Measurements from ENCODE around the gene SLC35A5. TPM values are rescaled to one million over a fixed set of nuclear protein-coding genes. Genes with fewer than 3 reads are reported as not detected.

The SLC35A5 gene
- total and polyA plus RNA-seq, 9 of the 15 experiments (the other 6 are each of a cell fraction or from before 2014, with no cell fraction given): 4.0 to 13.0 (median 9.7) TPM

DNA sequence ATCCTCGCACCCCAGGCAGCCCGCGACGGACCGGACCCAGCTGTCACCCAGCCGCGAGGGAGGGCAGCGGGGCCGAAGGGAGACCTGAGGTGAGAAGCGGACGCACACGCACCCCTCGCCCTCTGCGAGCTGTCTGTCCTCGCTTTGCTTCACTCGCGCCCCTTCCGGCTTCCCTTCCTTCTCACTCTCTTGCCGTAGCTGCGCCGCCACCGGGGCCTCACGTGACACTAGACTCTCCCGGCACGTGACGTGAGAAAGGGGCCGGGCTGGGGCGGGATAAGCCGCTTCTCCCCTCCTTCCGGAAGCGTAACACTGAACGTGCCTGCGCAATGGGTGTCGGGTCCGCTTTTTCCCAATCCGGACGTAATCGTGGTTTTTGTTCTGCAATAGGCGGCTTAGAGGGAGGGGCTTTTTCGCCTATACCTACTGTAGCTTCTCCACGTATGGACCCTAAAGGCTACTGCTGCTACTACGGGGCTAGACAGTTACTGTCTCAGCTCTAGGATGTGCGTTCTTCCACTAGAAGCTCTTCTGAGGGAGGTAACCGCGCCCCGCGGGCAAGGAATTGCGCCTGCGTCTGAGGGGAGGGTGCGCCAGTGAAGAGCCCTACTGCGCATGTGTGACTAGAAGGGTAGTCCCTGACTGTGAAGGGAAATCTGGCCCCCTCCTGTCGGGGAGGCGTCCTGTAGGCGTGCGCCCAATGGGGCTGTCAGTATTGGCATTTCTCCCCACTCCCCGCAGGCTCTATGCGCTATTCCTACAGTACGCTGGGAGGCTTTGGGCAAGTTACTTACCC lies at the start of gene SLC35A5, which contains the start of gene ATG3 (continued):
- TF ChIP-seq RB1 (IDR thresholded peaks at IDR 0.05; ENCODE audit: low read depth) (peak; percentile 74; the same call in 1 of the 2 replicates), CSDE1 (IDR thresholded peaks at IDR 0.05) (no peak), TAF7 (tag; IDR thresholded peaks at IDR 0.05) (no peak), ZBTB34 (CRISPR knock-in tag; IDR thresholded peaks at IDR 0.05) (no peak), CTBP1 (IDR thresholded peaks at IDR 0.05; ENCODE audit: borderline replicate concordance) (peak; percentile 53; the same call in 1 of the 2 replicates), FOXP4 (CRISPR knock-in tag; IDR thresholded peaks at IDR 0.05; ENCODE audit: borderline replicate concordance) (no peak), ZNF311 (CRISPR knock-in tag; IDR thresholded peaks at IDR 0.05) (no peak), POLR2AphosphoS2 (IDR thresholded peaks at IDR 0.05; ENCODE audit: low read length) (no peak), TAF1 (IDR thresholded peaks at IDR 0.05; ENCODE audit: control insufficient read depth, extremely low read depth, insufficient read depth, low read length, severe bottlenecking) (peak; percentile 26), EGR1 (conservative IDR thresholded peaks at IDR 0.05) (peak; percentile 42), RBBP5 (IDR thresholded peaks at IDR 0.05; ENCODE audit: borderline replicate concordance, insufficient read depth, low read length, poor library complexity, severe bottlenecking) (peak; percentile 73), ZNF75A (CRISPR knock-in tag; IDR thresholded peaks at IDR 0.05) (no peak), ZNF239 (CRISPR knock-in tag; IDR thresholded peaks at IDR 0.05) (no peak), EWSR1 (IDR thresholded peaks at IDR 0.05; ENCODE audit: borderline replicate concordance, low read depth, partially characterized antibody) (no peak), BRCA1 (IDR thresholded peaks at IDR 0.05) (no peak), BRCA1 (CRISPR knock-in tag; IDR thresholded peaks at IDR 0.05) (no peak)
- TF ChIP-seq, protein P1, sequence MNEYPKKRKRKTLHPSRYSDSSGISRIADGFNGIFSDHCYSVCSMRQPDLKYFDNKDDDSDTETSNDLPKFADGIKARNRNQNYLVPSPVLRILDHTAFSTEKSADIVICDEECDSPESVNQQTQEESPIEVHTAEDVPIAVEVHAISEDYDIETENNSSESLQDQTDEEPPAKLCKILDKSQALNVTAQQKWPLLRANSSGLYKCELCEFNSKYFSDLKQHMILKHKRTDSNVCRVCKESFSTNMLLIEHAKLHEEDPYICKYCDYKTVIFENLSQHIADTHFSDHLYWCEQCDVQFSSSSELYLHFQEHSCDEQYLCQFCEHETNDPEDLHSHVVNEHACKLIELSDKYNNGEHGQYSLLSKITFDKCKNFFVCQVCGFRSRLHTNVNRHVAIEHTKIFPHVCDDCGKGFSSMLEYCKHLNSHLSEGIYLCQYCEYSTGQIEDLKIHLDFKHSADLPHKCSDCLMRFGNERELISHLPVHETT (CRISPR knock-in tag; conservative IDR thresholded peaks at IDR 0.05 in 1 of 2, IDR thresholded peaks at IDR 0.05 in 1 of 2): peak in 1 of 2 experiments; percentile 78; a peak in 2 of 4 replicates
- TF ChIP-seq, protein P2, sequence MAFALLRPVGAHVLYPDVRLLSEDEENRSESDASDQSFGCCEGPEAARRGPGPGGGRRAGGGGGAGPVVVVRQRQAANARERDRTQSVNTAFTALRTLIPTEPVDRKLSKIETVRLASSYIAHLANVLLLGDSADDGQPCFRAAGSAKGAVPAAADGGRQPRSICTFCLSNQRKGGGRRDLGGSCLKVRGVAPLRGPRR (CRISPR knock-in tag; IDR thresholded peaks at IDR 0.05): no peak
- TF ChIP-seq, protein P3, sequence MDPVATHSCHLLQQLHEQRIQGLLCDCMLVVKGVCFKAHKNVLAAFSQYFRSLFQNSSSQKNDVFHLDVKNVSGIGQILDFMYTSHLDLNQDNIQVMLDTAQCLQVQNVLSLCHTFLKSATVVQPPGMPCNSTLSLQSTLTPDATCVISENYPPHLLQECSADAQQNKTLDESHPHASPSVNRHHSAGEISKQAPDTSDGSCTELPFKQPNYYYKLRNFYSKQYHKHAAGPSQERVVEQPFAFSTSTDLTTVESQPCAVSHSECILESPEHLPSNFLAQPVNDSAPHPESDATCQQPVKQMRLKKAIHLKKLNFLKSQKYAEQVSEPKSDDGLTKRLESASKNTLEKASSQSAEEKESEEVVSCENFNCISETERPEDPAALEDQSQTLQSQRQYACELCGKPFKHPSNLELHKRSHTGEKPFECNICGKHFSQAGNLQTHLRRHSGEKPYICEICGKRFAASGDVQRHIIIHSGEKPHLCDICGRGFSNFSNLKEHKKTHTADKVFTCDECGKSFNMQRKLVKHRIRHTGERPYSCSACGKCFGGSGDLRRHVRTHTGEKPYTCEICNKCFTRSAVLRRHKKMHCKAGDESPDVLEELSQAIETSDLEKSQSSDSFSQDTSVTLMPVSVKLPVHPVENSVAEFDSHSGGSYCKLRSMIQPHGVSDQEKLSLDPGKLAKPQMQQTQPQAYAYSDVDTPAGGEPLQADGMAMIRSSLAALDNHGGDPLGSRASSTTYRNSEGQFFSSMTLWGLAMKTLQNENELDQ (CRISPR knock-in tag; IDR thresholded peaks at IDR 0.05; ENCODE audit: borderline replicate concordance): no peak

All from K562 (cell line).